Stimulated activated CD8-positive, alpha-beta memory T cell treated with anti-CD3 and anti-CD28 coated beads, Interleukin-4, amount 100 ng/mL, for 1 hour (primary cell): ENCODE results near the gene ARSG.
"Not testable (repeated sequence)": the region's sequence is repeated elsewhere in the genome, so short reads cannot be mapped to it uniquely, and the experiment has no call there.

Experiments
- DNase-seq, 2 donors: peaks; one replicate each; pipeline ENCODE4 v3.0.0-alpha.2; 2020; ENCODE audit warnings: low read depth in 2 of 2, low spot score in 1 of 2

ARSG gene

DNA sequence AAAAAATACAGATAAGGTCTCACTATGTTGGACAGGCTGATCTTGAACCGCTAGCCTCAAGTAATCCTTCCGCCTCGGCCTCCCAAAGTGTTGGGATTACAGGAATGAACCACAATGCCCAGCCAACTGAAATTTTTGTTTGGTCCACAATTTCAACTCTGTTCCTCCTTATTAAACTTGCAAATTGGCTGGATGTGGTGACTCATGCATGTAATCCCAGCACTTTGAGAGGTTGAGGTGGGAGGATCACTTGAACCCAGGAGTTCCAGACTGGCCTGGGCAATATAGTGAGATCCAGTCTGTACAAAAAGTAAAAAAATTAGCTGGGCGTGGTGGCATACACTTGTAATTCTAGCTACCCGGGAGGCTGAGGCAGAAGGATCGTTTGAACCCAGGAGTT is 13.4 kb downstream of the ARSG start:
- DNase-seq: no peak

DNA sequence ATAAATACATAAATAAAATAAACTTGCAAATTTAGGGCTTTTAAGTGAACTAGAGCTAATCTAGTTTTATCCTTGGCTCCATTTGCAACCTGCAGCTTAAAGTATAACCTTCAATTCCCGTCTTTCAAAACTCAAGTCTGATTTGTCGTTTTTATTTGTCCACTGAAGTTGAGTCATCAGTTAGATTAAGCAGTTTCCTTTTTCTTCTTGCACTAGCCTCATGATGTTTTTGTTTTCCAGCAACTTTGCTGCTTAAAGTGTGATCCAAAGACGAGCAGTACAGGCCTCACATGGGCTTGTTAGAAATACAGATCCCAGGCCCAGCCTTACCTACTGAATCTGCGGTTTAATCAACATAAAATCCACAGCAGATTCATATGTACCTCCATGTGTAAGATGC is 13.8 kb downstream of the ARSG start:
- no peak for DNase-seq

DNA sequence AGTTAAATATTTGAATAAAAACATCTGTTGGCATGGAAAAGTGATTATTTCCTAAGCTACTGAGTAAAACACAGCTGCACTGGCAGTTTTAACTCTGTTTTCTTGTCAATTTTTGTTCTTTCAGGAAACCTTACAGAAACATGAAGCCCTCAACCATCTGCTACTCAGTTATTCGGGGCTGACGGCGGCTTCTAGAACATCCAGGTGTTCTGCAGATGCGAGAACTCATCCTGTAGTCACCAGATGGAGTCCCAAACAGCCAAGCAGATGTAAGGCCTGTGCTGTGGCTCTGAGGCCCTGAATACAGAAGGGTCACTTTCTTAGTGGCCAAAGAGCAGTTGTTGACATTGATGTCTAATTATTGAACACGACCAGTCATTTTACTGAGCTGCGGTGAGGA is 15.5 kb downstream of the ARSG start:
- DNase-seq: no peak

DNA sequence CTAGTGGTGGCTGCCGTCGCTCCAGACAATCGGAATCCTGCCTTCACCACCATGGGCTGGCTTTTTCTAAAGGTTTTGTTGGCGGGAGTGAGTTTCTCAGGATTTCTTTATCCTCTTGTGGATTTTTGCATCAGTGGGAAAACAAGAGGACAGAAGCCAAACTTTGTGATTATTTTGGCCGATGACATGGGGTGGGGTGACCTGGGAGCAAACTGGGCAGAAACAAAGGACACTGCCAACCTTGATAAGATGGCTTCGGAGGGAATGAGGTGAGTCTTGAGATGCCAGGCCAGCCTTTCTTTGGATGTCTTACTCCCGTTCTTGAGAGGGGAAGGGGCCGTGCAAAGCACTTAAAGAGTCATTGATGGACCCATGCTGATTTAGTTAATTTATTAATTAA is 16.1 kb downstream of the ARSG start:
- DNase-seq: no peak

DNA sequence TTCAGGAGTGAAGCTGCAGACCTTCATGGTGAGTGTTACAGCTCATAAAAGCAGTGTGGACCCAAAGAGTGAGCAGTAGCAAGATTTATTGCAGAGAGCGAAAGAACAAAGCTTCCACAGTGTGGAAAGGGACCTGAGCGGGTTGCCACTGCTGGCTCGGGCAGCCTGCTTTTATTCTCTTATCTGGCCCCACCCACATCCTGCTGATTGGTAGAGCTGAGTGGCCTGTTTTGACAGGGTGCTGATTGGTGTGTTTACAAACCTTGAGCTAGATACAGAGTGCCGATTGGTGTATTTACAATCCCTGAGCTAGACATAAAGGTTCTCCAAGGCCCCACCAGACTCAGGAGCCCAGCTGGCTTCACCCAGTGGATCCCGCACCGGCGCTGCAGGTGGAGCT is 17.2 kb downstream of the ARSG start:
- DNase-seq: not testable (repeated sequence)

DNA sequence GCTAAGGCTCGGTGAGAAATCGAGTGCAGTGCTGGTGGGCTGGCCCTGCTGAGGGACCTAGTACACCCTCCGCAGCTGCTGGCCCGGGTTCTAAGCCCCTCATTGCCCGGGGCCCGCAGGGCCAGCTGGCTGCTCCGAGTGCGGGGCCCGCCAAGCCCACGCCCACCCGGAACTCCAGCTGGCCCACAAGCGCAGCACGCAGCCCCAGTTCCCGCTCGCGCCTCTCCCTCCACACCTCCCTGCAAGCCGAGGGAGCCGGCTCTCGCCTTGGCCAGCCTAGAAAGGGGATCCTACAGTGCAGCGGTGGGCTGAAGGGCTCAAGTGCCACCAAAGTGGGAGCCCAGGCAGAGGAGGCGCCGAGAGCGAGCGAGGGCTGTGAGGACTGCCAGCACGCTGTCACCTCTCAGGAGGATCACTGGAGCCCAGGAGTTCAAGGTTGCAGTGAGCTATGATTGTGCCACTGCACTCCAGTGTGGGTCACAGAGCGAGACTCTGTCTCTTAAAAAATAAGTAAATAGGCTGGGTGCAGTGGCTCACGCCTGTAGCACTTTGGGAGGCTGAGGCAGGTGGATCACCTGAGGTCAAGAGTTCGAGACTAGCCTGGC is 17.9 kb downstream of the ARSG start:
- DNase-seq: not testable (repeated sequence)

DNA sequence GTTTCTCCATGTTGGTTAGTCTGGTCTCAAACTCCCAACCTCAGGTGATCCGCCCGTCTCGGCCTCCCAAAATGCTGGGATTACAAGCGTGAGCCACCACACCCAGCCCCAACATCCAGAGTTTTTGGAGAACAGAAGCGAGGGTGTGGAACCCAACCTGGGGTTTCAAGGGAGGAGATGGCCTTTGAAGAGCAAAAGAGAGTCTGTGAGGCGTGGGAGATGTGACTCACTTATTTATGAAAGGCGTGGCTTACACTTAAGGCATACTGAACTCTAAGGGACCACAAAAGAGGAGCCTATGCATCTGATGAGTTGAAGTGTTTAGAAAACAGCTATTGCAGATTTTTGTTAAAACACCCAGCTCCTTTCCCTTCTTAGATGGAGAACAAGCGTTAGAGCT is 18.9 kb downstream of the ARSG start:
- DNase-seq: no peak

DNA sequence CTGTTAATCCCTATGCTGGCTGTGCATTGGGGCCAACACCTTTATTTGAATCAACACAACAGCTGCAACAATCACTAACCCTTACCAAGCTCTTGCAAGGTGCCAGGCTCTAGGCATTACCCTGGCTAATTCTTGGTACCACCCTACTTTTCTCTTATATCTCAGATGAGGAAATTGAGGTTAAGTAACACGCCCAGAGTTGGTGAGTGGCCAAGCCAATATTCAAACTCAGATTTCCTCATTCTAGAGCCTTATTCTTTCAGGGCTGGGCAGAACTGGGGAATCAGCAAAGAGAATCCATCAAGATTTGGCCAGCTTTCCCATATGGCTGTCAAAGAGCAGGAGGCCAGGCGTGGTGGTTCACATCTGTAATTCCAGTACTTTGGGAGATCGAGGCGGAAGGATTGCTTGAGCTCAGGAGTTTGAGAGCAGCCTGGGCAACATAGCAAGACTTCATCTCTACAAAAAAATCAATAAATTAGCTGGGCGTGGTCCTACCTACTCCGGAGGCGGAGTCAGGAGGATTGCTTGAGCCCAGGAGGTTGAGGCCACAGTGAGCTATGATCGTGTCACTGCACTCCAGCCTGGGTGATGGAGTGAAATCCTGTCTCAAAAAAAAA is 23.7 kb downstream of the ARSG start:
- DNase-seq: no peak

DNA sequence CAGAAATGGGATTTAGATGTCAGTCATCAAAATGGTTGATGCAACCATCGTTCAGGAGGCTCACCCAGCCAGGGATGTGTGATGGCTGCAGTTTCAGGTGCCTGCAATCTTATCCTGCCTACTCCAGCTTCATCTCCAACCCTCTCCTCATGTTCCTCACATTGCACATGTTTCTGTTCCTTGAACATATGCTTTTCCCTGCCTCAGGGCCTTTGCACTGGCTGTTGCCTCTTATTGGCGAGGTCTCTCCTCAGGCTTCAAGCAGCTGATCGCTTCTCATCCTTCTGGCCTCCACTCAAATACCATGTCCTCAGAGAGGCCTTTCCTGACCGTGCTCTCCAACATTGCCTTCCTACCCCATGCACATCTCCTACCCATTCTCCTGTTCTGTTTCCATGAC is 24.6 kb downstream of the ARSG start:
- DNase-seq: no peak

DNA sequence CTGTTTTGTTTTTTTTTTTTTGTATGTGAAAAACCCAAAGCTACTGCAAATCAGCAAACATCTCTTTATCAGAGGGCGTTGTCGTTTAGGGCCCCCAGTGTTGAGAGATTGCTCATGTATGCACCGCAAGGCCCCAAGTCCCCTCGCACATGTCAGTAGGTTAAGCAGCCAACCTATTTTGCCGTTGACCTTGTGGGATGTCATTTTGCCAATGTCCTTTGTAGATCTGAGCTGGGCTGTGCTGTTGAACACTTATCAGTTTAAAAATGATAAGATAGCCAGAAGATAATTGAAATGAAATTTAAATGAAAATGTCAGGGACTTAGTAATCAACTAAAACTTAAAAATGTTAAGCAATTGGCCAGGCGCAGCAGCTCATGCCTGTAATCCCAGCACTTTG is 26.2 kb downstream of the ARSG start:
- DNase-seq: no peak

DNA sequence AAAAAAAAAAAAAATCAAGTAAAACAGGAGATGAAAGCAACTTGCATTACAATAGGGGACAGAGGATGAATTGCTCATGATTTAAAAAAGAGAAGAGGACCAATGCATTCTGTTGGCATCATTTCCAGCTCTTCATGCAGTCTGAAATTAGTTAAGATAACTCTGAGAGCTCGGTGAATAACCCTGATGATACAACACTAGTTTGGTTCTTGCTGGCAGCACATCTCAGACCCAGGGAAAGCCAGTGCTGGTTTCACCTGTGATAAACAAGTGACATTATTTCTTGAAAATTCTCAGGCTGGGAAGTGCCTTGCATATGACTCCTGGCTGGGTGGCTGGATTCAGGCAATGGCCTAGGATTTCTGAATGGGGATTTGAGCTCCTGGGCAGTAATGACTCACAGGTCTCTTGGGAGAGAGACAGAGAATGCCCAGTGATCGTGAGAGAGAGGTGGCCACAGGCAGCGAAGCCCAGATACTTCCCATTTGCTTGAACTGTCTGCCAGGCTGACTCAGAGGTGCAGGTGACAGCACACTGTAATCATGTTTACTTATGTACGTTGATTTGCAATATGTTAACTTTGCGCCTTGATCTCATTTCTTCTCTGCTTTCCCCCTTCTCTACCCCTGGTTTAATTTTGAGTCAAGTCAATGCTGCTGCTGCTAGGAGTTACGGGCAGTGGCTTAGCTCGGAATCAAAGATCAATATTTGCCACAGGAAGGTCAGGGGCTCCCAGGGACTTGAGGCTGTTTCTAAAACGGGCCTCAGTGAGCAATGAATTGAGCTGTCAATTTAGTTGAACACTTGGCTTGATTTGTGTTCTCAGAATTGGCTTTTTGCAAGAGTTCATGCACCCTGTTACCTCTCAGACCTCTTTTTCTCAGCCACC is 27.1 kb downstream of the ARSG start:
- no peak for DNase-seq

DNA sequence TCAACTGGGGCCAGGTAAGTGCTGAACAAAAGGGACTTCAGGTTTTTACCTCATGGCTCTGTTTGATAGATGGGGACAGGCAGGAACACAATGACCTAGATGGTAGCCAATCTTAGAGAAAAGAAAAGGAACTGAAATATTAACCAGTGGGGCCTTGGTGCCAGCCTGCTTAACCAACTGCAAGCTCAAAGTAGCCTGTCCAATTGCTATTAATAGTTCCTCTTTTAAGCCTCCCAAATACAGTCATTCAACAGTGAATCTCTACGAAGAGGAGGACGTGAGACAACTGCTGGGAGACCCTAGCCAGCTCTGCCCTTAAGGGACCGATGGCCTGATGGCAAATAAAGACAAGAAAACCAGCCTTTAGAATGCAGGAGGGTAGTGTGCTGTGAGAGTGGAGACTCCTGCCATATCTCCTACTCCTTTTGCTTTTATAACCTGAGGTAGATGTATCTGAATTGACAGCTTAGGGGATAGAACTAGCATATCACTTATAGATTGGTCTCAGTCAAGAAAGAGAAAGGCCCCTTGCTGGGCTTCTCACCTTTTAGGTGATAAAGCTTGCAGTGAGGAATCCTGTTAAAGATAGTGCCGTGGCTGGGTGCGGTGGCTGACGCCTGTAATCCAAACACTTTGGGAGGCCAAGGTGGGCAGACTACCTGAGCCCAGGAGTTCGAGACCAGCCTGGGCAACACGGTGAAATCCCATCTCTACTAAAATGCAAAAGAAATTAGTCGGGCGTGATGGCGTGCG is 28.3 kb downstream of the ARSG start:
- DNase-seq: no peak

DNA sequence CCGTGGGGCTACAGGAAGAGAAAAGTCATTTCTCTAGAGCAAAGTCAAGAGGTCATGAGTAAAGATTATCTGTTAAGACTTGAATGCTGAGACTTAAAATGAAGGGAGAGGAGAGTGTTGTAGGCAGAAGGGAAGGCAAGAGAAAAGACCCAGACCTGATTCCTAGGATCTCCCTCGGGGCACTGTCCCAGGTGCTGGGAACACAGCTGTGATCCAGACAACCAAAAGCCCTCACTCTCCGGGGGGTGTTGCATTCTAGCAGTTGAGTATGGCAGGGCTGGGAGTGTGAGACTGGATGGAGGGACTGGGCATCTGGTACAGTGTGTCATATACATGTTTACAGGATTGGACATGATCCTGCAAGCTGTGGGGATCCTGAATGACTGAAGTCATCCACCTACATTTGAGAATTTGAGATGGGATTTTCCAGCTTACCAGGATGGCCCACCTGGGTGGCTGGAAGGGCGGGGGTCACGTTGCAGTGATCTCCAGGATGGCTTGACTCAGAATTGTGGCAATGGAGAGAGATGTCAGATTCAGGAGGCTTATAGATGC is 29.1 kb downstream of the ARSG start:
- DNase-seq: no peak

DNA sequence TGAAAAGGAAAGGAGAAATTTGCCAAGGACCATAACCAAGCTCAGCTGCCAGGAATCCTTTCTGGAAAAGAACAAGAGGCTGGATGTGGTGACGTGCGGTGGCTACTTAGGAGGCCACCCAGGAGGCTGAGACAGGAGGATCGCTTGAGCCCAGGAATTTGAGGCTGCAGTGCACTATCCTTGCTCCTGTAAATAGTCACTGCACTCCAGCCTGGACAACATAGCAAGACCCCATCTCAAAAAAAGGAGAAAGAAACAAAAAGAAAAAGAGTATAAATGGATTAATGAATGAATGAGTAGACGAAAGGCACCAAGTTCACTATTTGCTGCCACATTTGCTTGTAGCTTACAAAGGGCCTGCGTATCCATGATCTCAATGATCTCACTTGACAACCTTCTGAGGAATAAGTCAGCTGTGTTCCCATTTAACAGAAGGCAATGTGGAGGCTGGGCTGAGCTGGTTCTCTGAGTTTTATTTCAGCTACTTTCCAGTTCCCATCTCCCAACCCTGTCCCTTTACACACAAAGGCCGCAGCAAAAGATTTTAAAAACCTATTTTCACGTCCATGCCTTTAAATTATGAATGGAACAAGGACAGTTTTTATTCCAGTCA is 29.8 kb downstream of the ARSG start:
- DNase-seq: no peak

DNA sequence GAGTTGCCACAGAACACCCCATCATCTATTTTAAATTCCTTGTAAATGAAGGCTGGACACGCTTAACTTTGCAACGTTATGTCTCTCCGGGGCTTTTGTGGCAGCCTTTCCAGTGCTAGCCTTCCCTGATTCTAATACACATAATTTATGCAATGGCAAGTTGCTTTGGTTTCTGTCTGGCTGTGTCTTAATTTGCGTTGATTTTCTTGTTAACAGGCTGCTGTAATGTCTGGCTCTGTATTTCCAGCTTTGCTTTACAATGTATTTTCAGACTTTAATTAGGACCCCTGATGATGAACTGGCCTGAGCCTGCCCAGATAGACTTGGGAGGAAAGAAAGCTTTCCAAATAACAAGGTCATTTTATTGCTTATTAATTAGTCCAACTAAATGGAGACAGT is 30.3 kb downstream of the ARSG start:
- no peak for DNase-seq

DNA sequence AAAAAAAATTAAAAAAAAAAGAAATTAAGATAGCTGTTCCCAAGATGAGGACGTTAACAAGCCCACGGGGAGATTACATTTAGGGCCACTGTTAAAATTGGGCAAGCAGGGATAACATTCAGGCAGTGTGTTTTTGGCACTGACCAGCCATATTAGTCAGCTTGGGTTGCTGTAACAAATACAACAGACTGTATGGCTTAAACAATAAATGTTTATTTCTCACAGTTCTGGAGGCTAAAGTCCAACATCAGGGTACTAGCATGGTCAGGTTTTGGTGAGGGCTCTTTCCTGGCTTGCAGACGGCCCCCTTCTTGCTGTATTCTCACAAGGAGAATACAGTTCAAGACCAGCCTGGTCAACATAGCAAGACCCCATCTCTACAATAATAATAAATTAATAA is 31.3 kb downstream of the ARSG start:
- no peak for DNase-seq

DNA sequence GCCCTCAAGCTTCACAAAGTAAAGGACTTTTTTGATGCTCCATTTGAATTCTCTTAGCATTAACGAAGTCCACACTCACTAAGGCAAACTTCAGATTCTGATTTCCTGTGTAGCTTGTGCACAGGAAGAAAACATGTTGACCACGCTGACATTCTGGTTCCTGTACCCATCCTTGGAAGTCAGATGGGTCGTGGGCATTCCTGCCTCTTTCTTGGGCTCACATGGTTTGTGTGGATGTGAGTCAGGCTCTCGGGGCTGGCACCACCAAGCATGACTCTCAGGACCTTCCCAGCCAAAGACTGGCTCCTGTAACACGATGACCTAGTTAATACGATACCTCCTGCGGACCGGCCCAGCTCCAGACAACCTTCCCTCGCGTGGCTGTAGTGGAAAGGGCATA is 32.8 kb downstream of the ARSG start:
- DNase-seq: no peak

DNA sequence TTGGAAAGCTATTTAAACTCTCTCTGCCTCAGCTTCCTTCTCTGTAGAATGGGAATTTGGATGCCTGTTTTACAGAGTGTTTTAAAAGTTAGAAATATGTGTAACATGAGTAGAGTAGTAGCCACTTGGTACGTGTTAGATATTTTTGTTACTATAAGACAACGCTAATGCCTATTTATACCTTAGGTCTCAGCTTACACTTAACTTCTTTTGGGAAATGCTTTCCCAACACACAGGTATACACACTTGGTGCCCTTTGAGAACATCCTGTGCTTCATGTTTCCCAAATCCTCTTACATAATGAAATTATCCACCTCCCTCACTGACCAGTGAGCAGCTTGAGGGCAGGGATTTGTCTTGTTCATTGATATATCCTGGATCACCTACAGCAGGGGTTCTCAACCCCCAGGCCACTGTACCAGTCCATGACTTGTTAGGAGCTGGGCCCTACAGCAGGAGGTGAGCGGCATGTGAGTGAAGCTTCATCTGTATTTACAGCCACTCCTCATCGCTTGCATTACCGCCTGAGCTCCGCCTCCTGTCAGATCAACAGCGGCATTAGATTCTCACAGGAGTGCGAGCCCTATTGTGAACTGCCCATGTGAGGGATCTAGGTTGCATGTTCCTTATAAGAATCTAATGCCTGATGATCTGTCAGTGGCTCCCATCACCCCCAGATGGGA is 33.5 kb downstream of the ARSG start:
- DNase-seq: no peak

DNA sequence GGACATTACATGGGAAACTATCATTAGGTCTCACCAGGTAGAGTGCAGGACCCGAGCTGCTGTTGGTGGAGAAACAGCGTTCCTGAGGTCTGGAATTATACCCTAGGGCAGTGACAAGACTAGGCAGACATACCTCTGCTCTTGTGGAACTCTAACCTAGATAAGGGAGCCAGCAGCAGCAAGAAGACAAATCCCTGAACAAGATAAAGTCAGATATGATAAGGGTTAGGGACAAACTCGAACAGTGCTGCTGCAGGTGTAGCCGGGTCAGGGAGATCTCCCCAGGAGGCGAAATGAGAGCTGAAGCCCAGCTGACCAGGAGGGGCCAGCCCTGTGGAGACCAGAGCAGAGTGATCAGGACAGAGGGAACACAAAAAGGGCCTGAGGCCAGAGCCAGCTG is 34.7 kb downstream of the ARSG start:
- no peak for DNase-seq

DNA sequence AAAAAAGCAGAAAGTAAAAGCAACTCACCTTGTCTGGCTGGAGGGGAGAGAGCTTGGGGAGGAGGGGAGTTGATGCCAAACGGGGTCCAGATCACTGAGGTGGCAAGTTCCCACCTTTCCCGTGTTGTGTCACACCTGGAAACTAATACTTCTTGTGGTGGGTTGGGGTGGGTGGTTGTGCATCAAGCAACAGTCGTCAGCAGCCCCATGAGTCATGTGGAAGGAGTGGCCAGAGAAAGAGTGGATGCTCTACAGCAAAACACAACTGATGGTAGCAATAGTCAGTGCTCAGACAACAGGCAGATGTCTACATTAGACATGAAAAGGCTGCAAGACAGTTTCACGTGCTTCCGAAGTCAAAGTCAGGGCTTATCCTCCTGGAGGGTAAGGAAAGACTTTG is 35.4 kb downstream of the ARSG start:
- DNase-seq: no peak
